Activated CD8-positive, alpha-beta memory T cell treated with anti-CD3 and anti-CD28 coated beads, Interleukin-2, amount 10 ng/mL, durations not matched to agents 7 days and 5 days (primary cell): ENCODE results near the gene ID2. TPM values are rescaled to one million over a fixed set of nuclear protein-coding genes. Genes with fewer than 3 reads are reported as not detected.
A peak's percentile ranks its signal among the peaks of the same experiment; 100 is the strongest.

Experiments used
- ATAC-seq: fragments of 150-1000 bp; cut with Tn5 transposase; one replicate; pipeline ENCODE4 v1.10.0; 2021; ENCODE audit warnings: moderate library complexity
- CTCF ChIA-PET: fragments of 350-600 bp; sonication (Branson Sonifier 250); formaldehyde crosslinking; loops from one replicate; lab custom pipeline; 2021; ENCODE audit warnings: antibody characterized with exemption; lab: Charles Lee
- DNase-seq: peaks from one replicate; pipeline ENCODE4 v3.0.0-alpha.2; 2020
- H3K27ac Mint-ChIP-seq: one replicate; pipeline ENCODE4 v1.8.0; 2021; ENCODE audit warnings: mild to moderate bottlenecking, mixed read lengths
- H3K27me3 Mint-ChIP-seq: one replicate; pipeline ENCODE4 v1.8.0; 2021; ENCODE audit warnings: mixed read lengths
- H3K36me3 Mint-ChIP-seq: one replicate; pipeline ENCODE4 v1.8.0; 2021; ENCODE audit warnings: mild to moderate bottlenecking, mixed read lengths
- H3K4me1 Mint-ChIP-seq: one replicate; pipeline ENCODE4 v1.8.0; 2021; ENCODE audit warnings: mixed read lengths
- H3K4me3 Mint-ChIP-seq: one replicate; pipeline ENCODE4 v1.8.0; 2021; ENCODE audit warnings: mild to moderate bottlenecking, moderate library complexity, mixed read lengths
- H3K9me3 Mint-ChIP-seq: one replicate; pipeline ENCODE4 v1.8.0; 2022; ENCODE audit warnings: low read depth, mixed read lengths
- total RNA-seq, 2 experiments: library from RNA; stranded (reverse); gene quantifications; one replicate each; pipeline ENCODE4 v1.2.3, GENCODE V29; 2021

ID2 gene
- total RNA-seq, 2 experiments from 2014 or later: 342 to 431 TPM

DNA sequence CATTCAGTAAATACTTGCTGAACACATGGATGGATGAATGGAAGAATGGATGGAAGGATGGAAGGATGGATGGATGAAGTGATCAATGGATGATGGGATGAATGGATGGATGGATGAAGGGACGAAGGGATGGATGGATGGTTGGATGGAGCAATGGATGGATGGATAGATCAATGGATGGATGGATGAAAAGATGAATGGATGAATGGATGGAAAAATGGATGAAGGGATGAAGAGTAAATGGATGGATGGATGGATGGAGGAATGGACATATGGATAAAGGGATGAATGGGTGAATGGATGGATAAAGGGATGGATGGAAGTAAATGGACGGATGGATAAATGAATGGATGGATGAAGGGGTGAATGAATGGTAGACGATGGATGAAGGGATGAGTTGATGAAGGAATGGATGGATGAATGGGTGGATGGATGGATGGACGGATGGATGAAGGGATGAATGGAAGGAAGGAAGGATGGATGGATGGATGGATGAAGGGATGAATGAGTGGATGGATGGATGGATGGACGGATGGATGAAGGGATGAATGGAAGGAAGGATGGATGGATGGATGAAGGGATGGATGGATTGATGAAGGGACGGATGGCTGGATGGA is 13.9 kb upstream of the ID2 start:
- DNase-seq (no peak), ATAC-seq (no peak)
- H3K27me3 Mint-ChIP-seq: peaks cover 8% of the 10 kb centered on the region
- no peak overlapping the region for H3K27ac Mint-ChIP-seq
- no peaks in the 10 kb centered on the region for H3K9me3 Mint-ChIP-seq
- H3K4me1 Mint-ChIP-seq: peaks cover 20% of the 10 kb centered on the region
- no peaks in the 10 kb centered on the region for H3K36me3 Mint-ChIP-seq
- CTCF ChIA-PET: no interaction called here
- H3K4me3 Mint-ChIP-seq: no peak overlapping the region

DNA sequence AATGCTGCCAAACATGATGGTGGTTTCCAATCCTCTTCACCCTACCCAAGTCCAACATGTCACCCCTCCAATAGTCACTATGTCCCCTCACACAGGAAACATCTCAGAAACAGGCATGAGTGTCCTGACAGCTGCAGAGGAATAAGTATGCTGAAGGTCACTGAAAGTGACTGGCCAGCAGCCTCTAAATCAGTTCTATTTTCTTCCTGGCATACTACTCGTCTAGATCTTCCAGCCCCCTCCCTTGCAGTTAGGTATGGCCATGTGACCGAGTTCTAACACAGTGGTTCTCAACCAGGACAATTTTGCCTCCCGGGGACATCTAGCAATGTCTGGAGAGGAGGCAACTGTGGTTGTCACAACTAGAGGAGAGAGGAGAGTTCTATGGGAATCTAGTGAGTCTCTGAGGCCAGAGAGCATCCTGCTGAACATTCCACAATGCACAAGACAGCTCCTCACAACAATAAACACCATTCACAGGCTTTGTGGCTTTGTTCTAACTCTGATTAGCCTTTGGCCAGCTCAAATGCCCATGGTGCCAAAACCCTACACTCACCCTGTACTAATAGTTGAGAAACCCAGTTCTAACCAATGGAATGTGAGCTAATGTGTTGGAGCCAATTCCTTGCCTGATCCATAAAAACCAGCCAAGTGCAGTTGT is 12.6 kb upstream of the ID2 start:
- DNase-seq (no peak), ATAC-seq (no peak)
- Mint-ChIP-seq H3K27me3 (peaks cover 16% of the 10 kb centered on the region), H3K9me3 (peaks cover 7% of the 10 kb centered on the region), H3K36me3 (peaks cover 8% of the 10 kb centered on the region), H3K4me1 (peaks cover 14% of the 10 kb centered on the region), H3K27ac (no peak overlapping the region), H3K4me3 (no peak overlapping the region)
- CTCF ChIA-PET: no interaction called here

GRCh38 chr2:8670580-8670979 is 11.3 kb upstream of the ID2 start:
- H3K27me3 Mint-ChIP-seq: peaks cover 28% of the 10 kb centered on the region
- H3K4me1 Mint-ChIP-seq: peaks cover 6% of the 10 kb centered on the region
- ATAC-seq: no peak
- CTCF ChIA-PET: no interaction called here
- no peak for DNase-seq
- H3K27ac Mint-ChIP-seq: no peak overlapping the region
- H3K4me3 Mint-ChIP-seq: no peak overlapping the region
- H3K9me3 Mint-ChIP-seq: peaks cover 11% of the 10 kb centered on the region
- peaks cover 19% of the 10 kb centered on the region for H3K36me3 Mint-ChIP-seq

GRCh38 chr2:8671176-8671575 is 10.7 kb upstream of the ID2 start:
- Mint-ChIP-seq H3K4me1 (peaks cover 7% of the 10 kb centered on the region), H3K27me3 (peaks cover 34% of the 10 kb centered on the region), H3K36me3 (peaks cover 22% of the 10 kb centered on the region), H3K9me3 (peaks cover 11% of the 10 kb centered on the region), H3K4me3 (no peak overlapping the region), H3K27ac (no peak overlapping the region)
- no peak for ATAC-seq
- no peak for DNase-seq
- CTCF ChIA-PET: no interaction called here

DNA sequence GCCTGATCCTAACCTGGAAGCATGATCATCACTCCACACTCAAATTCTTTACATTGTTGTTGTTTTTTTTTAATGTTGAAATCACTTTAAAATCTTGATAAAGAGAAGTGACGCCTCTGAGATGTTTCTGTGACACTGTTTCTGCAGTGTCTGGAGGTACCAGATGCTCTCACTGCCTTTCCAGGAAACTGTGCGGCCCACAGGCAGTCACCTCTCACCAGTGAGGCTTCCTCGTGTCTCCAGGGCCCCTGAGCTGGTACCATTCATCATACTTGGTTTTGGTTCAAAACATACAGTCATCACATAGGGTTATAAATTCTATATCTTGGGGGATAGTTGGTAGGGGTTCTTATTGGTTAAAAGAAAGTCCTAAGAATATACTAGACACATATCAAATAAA is 10.1 kb upstream of the ID2 start:
- Mint-ChIP-seq H3K4me1 (peaks cover 8% of the 10 kb centered on the region), H3K27ac (no peak overlapping the region), H3K27me3 (peaks cover 39% of the 10 kb centered on the region), H3K9me3 (peaks cover 11% of the 10 kb centered on the region), H3K4me3 (no peak overlapping the region), H3K36me3 (peaks cover 22% of the 10 kb centered on the region)
- CTCF ChIA-PET: no interaction called here
- ATAC-seq (no peak), DNase-seq (no peak)

- peaks cover 50% of the 10 kb centered on the region for H3K27me3 Mint-ChIP-seq
- peaks cover 19% of the 10 kb centered on the region for H3K4me1 Mint-ChIP-seq
- DNase-seq (no peak), ATAC-seq (no peak)
- H3K9me3 Mint-ChIP-seq: peaks cover 11% of the 10 kb centered on the region
- H3K36me3 Mint-ChIP-seq: peaks cover 22% of the 10 kb centered on the region
- CTCF ChIA-PET: no interaction called here
- no peak overlapping the region for H3K27ac Mint-ChIP-seq
- no peak overlapping the region for H3K4me3 Mint-ChIP-seq
Observed at GRCh38 chr2:8672940-8673339, 8.9 kb upstream of the ID2 start.

DNA sequence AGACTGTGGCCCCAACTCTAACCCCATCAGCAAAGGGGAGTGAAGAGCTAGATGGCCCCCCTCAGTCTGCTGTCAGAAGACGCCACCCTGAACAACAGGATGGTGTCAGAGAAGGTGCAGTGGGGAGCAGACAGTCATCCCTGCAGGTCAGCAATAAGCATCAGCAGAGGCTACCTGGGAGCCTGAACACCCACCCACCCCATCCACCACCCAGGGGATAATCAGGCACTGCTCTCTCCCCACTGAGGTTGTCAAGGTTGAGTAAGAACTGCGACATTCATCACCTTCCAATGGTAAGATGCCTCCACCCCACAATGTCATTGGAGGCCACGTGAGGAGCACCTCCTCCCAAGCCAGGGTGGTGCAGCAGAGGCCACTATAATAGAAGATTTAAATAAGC is 8.5 kb upstream of the ID2 start:
- DNase-seq (no peak), ATAC-seq (no peak)
- peaks cover 11% of the 10 kb centered on the region for H3K9me3 Mint-ChIP-seq
- H3K27ac Mint-ChIP-seq: no peak overlapping the region
- peaks cover 24% of the 10 kb centered on the region for H3K4me1 Mint-ChIP-seq
- H3K4me3 Mint-ChIP-seq: no peak overlapping the region
- H3K36me3 Mint-ChIP-seq: peaks cover 22% of the 10 kb centered on the region
- CTCF ChIA-PET: no interaction called here
- peaks cover 52% of the 10 kb centered on the region for H3K27me3 Mint-ChIP-seq

GRCh38 chr2:8674420-8675009 is 7.3 kb upstream of the ID2 start:
- Mint-ChIP-seq H3K4me3 (no peak overlapping the region), H3K27ac (no peak overlapping the region), H3K4me1 (peaks cover 27% of the 10 kb centered on the region), H3K27me3 (peaks cover 52% of the 10 kb centered on the region), H3K9me3 (peaks cover 11% of the 10 kb centered on the region), H3K36me3 (peaks cover 22% of the 10 kb centered on the region)
- CTCF ChIA-PET: interaction anchor here (0.9 kb wide), 1 partner anchor 14 kb away, joined by 3 read pairs; no protein-coding TSS in a partner anchor
- DNase-seq: no peak
- ATAC-seq: no peak

DNA sequence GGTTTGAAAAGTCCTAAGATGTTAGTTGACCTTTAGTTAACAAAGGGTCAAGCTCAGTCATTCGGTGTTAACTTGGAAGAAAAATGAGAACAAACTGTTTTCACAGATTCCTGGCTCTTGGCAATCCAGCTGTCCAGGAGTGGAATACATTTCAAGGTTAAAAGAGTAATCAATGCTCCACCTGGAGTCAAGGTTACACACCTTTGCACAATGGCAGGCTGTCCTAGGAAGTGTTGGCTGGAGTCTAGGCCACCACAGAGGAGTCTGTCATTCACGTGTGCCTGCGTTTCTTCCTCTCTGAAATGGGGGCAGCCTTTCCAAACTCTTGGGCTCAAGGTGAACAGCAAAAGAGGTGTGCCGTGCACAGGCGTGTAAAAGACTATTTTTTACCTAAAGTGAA is 6.3 kb upstream of the ID2 start:
- ATAC-seq (no peak), DNase-seq (no peak)
- H3K4me3 Mint-ChIP-seq: no peak overlapping the region
- CTCF ChIA-PET: interaction anchor here (0.9 kb wide), 1 partner anchor 13 kb away, joined by 3 read pairs; no protein-coding TSS in a partner anchor
- H3K27ac Mint-ChIP-seq: no peak overlapping the region
- peaks cover 22% of the 10 kb centered on the region for H3K36me3 Mint-ChIP-seq
- peaks cover 51% of the 10 kb centered on the region for H3K27me3 Mint-ChIP-seq
- H3K4me1 Mint-ChIP-seq: peaks cover 36% of the 10 kb centered on the region
- peaks cover 11% of the 10 kb centered on the region for H3K9me3 Mint-ChIP-seq

DNA sequence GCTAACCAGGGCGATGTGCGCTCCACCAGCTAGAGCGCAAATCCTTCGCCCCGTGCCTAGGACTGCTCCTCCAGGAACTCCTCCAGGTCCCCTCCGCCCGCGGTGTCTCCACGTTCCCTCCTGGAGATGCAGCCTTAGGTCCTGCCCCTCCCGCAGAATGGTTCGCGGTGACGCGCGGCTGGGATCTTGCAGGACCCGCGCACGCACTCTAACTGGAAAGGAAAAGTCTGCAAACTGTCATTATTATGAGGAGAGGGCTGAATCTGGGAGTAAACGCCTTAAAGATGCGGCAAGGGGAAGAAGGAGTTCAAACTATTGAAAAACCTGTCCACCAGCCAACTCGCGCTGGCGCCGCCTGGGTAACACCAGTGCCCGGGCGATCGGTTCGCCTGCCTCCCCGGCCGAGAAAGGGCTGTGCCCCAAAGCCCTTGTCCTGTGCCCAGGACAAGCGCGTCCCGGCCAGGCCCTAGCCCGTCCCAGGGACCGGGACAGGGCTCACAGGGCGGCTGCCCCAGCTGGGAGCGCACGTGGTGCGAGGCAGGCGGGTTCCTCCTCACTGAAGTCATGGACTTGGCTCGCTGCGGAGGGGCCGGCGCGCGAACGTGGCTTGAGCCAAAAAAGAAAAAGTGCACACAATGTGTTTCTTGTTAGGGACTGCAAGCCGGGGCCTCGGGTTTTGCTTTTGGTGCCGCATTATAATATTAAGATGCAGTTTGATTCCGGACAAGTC is 5.5 kb upstream of the ID2 start:
- peaks cover 41% of the 10 kb centered on the region for H3K4me1 Mint-ChIP-seq
- CTCF ChIA-PET: no interaction called here
- ATAC-seq (no peak), DNase-seq (no peak)
- peaks cover 49% of the 10 kb centered on the region for H3K27me3 Mint-ChIP-seq
- H3K27ac Mint-ChIP-seq: no peak overlapping the region
- no peak overlapping the region for H3K4me3 Mint-ChIP-seq
- H3K36me3 Mint-ChIP-seq: peaks cover 22% of the 10 kb centered on the region
- H3K9me3 Mint-ChIP-seq: peaks cover 11% of the 10 kb centered on the region

DNA sequence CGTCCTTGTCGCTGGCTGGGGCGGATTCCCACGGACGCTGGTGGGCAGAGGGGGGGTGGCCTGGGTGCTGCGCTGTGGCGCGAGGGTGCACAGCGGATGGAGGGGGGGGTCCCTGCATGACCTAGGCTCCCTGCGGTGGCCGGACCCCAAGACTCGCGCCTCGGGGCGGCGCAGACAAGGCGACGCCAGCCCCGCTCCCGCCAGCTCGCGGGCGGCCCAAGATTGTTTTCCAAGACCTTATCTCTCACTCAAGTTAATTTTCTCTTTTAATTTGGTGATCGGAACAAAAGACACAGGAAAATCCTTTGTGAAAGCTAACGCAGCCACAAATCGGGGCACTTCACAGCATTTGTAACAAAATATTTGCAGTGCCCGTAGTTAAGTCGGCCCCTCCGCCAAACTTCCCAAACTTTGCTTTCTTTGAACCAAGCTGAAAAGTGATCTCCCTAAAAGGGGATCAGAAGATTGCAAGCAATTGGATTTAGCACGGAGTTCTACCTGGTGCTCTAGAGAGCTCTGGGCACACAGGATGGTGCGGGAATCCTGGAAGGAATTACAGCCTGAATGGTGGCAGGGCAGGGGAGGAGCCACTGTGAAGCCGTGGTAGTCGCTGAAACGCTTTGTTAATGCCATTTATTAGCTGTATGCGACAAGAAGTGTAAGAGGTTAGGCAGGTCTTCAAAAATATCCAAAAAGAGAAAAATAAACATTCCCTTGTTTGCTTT is 4.8 kb upstream of the ID2 start:
- Mint-ChIP-seq H3K27me3 (peaks cover 47% of the 10 kb centered on the region), H3K9me3 (peaks cover 11% of the 10 kb centered on the region), H3K27ac (no peak overlapping the region), H3K36me3 (peaks cover 24% of the 10 kb centered on the region), H3K4me3 (peak overlapping the region; percentile 97), H3K4me1 (peaks cover 35% of the 10 kb centered on the region)
- DNase-seq (no peak), ATAC-seq (no peak)
- CTCF ChIA-PET: interaction anchor here (0.8 kb wide), 1 partner anchor 132 kb away, joined by 3 read pairs; no protein-coding TSS in a partner anchor

DNA sequence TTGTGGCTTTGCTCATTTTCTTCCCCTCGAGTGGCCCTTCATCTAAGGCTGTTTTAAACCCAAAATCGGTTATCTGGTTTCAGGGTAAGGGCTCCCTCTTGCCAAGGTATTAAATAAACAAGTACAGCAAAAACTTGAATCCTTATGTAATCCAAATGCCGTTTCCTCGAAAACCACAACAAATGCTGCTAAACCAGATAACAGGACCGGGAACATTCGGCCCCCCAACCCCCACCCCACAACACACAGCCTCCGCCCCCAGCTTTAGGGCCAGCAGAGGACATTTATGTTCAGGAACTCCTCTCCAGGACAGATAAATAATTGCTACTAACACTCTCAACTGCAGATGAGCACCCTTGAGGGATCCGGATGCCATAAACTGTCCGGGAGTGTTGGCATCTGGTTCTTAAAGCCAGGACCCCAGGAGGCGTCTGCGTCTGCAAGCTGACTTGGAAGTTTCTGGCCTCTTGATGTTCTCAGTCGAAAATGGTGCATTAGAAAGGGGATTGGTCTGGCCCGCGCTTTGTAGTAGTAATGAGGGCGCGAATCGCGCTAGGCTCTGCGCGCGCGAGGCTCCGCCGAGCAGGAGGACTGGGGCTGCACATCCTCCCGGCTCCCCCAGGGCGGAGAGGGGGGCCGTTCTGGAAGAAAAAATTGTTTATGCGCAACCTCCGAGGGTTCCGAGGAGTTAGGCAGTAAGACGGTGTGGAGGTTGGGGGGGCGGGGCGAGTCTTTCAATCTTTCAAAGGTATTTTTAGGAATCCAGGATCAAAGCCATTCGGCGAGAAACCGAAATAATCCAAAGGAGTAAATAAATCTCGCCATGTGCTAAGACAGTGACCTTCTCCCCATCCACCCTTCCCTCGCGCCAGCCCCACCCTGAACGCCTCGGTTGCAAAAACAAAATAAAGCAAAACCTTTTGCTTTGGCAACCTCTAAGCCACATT is 3.9 kb upstream of the ID2 start:
- peaks cover 11% of the 10 kb centered on the region for H3K9me3 Mint-ChIP-seq
- no peak for ATAC-seq

More for the DNA sequence above, 3.9 kb upstream of the ID2 start:
- CTCF ChIA-PET: interaction anchor here (0.6 to 1.0 kb wide), 4 partner anchors 133 to 191 kb away, joined by 3 to 5 read pairs (median 3); no protein-coding TSS in a partner anchor
- H3K4me1 Mint-ChIP-seq: peaks cover 35% of the 10 kb centered on the region
- peak overlapping the region; percentile 97 for H3K4me3 Mint-ChIP-seq
- DNase-seq: peak; percentile 69
- H3K27ac Mint-ChIP-seq: peak overlapping the region; percentile 71
- H3K27me3 Mint-ChIP-seq: peaks cover 47% of the 10 kb centered on the region
- peaks cover 32% of the 10 kb centered on the region for H3K36me3 Mint-ChIP-seq
